ENCODE results near the gene ZNF160. TPM values are rescaled to one million over a fixed set of nuclear protein-coding genes. Genes with fewer than 3 reads are reported as not detected.

The ZNF160 gene
- total and polyA plus RNA-seq, 2 of the 8 experiments (the other 6 are each of a cell fraction or from before 2014, with no cell fraction given), result 15.8 to 31.2 TPM

DNA sequence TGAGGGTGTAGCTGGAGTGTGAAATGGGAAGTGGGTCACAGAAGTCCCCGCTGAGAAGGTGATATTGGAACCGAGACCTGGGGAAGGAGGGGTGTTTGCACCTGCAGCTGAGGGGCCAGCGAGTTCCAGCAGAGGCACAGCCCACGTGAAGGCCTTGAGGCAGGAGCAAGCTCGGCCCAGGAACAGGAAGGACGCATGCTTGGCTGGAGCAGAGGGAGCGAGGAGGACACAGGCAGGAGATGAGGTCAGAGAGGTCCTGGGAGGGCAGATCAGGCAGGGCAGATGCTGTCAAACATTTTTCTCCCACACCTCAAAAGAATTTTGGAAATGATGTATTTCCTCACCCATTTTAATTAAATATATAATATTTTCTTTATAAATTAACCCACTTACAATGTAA is 20.2 kb upstream of the ZNF160 start:
- POLR2A ChIA-PET (ENCODE audit: partially characterized antibody), result no interaction called here
- Histone ChIP-seq H2AK5ac (ENCODE audit: low read depth, low read length) (no peak overlapping the region), H3K18ac (ENCODE audit: extremely low read depth, low read length) (no peak overlapping the region), H3K4me2 (ENCODE audit: insufficient read depth in 1 of 2, low read depth in 2 of 2, low read length in 2 of 2) (no peak overlapping the region), H3K4ac (replicated peaks; ENCODE audit: insufficient read length, low read depth, low read length) (no peak overlapping the region), H4K20me1 (replicated peaks in 1 of 2; ENCODE audit: control insufficient read depth in 1 of 2, insufficient read depth in 2 of 2, low read length in 2 of 2) (peaks cover 0 to 3% of the 10 kb centered on the region in 2 experiments), H4K8ac (ENCODE audit: extremely low read depth, insufficient read depth, low read length) (no peak overlapping the region), H3K36me3 (ENCODE audit: control insufficient read depth in 2 of 4, insufficient read depth in 4 of 4, low read length in 3 of 4) (peaks cover 0 to 4% (median 0%) of the 10 kb centered on the region in 4 experiments; a peak in 1 of 8 replicates), H3K9me3 (ENCODE audit: insufficient read depth in 2 of 2, low read depth in 1 of 2, low read length in 1 of 2) (no peaks in the 10 kb centered on the region), H3K9ac (replicated peaks in 1 of 4; ENCODE audit: extremely low read depth in 1 of 4, low read depth in 3 of 4, low read length in 3 of 4) (no peak overlapping the region), H3K23me2 (ENCODE audit: low read depth, low read length) (no peaks in the 10 kb centered on the region), H3K27me3 (replicated peaks in 1 of 4; ENCODE audit: control insufficient read depth in 3 of 4, extremely low read depth in 1 of 4, insufficient read depth in 3 of 4, low read length in 3 of 4) (no peaks in the 10 kb centered on the region), H2BK5ac (ENCODE audit: low read depth, low read length) (no peak overlapping the region), H2BK12ac (ENCODE audit: low read depth, low read length) (no peak overlapping the region), H4K91ac (replicated peaks; ENCODE audit: insufficient read length, low read length) (no peak overlapping the region), H3K79me1 (ENCODE audit: low read depth, low read length) (no peaks in the 10 kb centered on the region), H3K56ac (replicated peaks; ENCODE audit: insufficient read length, low read depth, low read length) (no peak overlapping the region), H3K23ac (ENCODE audit: insufficient read length) (no peak overlapping the region), H3K4me1 (replicated peaks in 1 of 4; ENCODE audit: control insufficient read depth in 3 of 4, insufficient read depth in 4 of 4, low read length in 3 of 4) (no peaks in the 10 kb centered on the region), H2AFZ (ENCODE audit: low read length) (no peak overlapping the region), H3K4me3 (ENCODE audit: extremely low read depth in 1 of 4, insufficient read depth in 2 of 4, low read depth in 3 of 4, low read length in 4 of 4) (no peak overlapping the region), H4K5ac (ENCODE audit: insufficient read length, low read depth, low read length) (no peak overlapping the region), H3K27ac (ENCODE audit: low read depth, low read length) (no peak overlapping the region), H2BK120ac (replicated peaks; ENCODE audit: low read depth, low read length) (no peak overlapping the region), H3K14ac (ENCODE audit: insufficient read length) (no peak overlapping the region), H2BK20ac (ENCODE audit: low read length) (no peak overlapping the region), H2BK15ac (ENCODE audit: low read length) (no peak overlapping the region), H3K79me2 (ENCODE audit: control insufficient read depth in 1 of 2, insufficient read depth in 2 of 2, low read length in 2 of 2) (no peaks in the 10 kb centered on the region)
- FAIRE-seq (no peak), DNase-seq (ENCODE audit: low read depth in 1 of 2, low spot score in 2 of 2) (no peak)
- 95% methylated on average over 5 of the region's 7 CpGs; no CpG with 5 or more reads in 1 of the 2 experiments for WGBS, 2 experiments (ENCODE audit: extremely low coverage in 1 of 2, insufficient coverage in 1 of 2, insufficient read length in 1 of 2, insufficient replicate concordance in 2 of 2, low coverage in 1 of 2, low lambda C conversion rate in 2 of 2, missing lambda C conversion rate in 1 of 2)
- CTCF ChIA-PET (ENCODE audit: partially characterized antibody), result no interaction called here
- no peak for TF ChIP-seq YY1 (IDR thresholded peaks at IDR 0.05; ENCODE audit: low read depth, low read length)
- no peak for TF ChIP-seq KDM5A (IDR thresholded peaks at IDR 0.05; ENCODE audit: low read length)
- TF ChIP-seq KDM4A (IDR thresholded peaks at IDR 0.05; ENCODE audit: low read depth, low read length, severe bottlenecking), result no peak
- TF ChIP-seq NANOG (IDR thresholded peaks at IDR 0.05; ENCODE audit: insufficient read depth, low read depth, low read length, poor library complexity, severe bottlenecking), result no peak
- TF ChIP-seq TBP (IDR thresholded peaks at IDR 0.05; ENCODE audit: low read depth, low read length), result no peak
- no peak for TF ChIP-seq TEAD4 (IDR thresholded peaks at IDR 0.05; ENCODE audit: low read depth, low read length)
- TF ChIP-seq HDAC2 (IDR thresholded peaks at IDR 0.05; ENCODE audit: borderline replicate concordance in 1 of 2, low read depth in 2 of 2, low read length in 2 of 2), result no peak
- TF ChIP-seq CTBP2 (IDR thresholded peaks at IDR 0.05; ENCODE audit: borderline replicate concordance, insufficient read depth, insufficient read length, low read length), result no peak
- no peak for TF ChIP-seq ATF2 (IDR thresholded peaks at IDR 0.05; ENCODE audit: low read length)
- TF ChIP-seq ASH2L (IDR thresholded peaks at IDR 0.05; ENCODE audit: low read length), result no peak

Data from H1 (cell line).